ENCODE measurements around the gene TMSB4Y. TPM values are rescaled to one million over a fixed set of nuclear protein-coding genes. Genes with fewer than 3 reads are reported as not detected.

TMSB4Y gene
- total and polyA plus RNA-seq, 2 of the 13 experiments (the other 11 are each of a cell fraction or from before 2014, with no cell fraction given): 0.15 to 0.49 TPM

DNA sequence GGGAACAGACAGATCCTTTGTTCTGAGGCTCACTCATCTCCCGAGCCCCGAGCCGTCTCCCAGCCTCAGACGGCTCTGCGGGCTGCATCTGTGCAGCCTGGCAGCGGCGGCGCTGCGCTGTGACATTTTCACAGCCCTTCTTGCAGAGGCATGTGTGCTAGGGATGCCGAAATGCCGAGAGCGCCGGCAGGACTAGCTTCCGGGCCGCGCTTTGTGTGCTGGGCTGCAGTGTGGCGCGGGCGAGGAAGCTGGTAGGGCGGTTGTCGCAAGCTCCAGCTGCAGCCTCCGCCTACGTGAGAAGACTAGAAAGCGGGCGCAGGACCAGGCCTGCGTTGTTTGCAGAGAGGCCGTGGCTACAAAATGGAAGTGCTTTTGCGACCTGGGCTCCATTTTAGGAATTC is at the start of gene TMSB4Y (continued):
- TF ChIP-seq IKZF4 (CRISPR knock-in tag; IDR thresholded peaks at IDR 0.05; ENCODE audit: borderline replicate concordance, low read depth, not compliant biosample characterization) (no peak), ZFP90 (CRISPR knock-in tag; IDR thresholded peaks at IDR 0.05; ENCODE audit: borderline replicate concordance) (no peak), ZFP41 (CRISPR knock-in tag; IDR thresholded peaks at IDR 0.05; ENCODE audit: borderline replicate concordance) (no peak), ZNF616 (CRISPR knock-in tag; IDR thresholded peaks at IDR 0.05; ENCODE audit: low read depth) (no peak), ZNF180 (CRISPR knock-in tag; IDR thresholded peaks at IDR 0.05; ENCODE audit: borderline replicate concordance, low read depth) (no peak), NFE2 (CRISPR knock-in tag; IDR thresholded peaks at IDR 0.05) (no peak), ATRX (CRISPR knock-in tag; IDR thresholded peaks at IDR 0.05; ENCODE audit: borderline replicate concordance) (no peak), GABPB1 (CRISPR knock-in tag; IDR thresholded peaks at IDR 0.05) (peak; percentile 86), ZNF44 (CRISPR knock-in tag; IDR thresholded peaks at IDR 0.05) (no peak), ZMYM4 (CRISPR knock-in tag; IDR thresholded peaks at IDR 0.05) (peak; percentile 27; the same call in 1 of the 2 replicates), ZNF878 (CRISPR knock-in tag; IDR thresholded peaks at IDR 0.05) (no peak), HOXD1 (CRISPR knock-in tag; IDR thresholded peaks at IDR 0.05) (no peak), KMT2A (CRISPR knock-in tag; IDR thresholded peaks at IDR 0.05) (no peak)
- TF ChIP-seq, protein P1, sequence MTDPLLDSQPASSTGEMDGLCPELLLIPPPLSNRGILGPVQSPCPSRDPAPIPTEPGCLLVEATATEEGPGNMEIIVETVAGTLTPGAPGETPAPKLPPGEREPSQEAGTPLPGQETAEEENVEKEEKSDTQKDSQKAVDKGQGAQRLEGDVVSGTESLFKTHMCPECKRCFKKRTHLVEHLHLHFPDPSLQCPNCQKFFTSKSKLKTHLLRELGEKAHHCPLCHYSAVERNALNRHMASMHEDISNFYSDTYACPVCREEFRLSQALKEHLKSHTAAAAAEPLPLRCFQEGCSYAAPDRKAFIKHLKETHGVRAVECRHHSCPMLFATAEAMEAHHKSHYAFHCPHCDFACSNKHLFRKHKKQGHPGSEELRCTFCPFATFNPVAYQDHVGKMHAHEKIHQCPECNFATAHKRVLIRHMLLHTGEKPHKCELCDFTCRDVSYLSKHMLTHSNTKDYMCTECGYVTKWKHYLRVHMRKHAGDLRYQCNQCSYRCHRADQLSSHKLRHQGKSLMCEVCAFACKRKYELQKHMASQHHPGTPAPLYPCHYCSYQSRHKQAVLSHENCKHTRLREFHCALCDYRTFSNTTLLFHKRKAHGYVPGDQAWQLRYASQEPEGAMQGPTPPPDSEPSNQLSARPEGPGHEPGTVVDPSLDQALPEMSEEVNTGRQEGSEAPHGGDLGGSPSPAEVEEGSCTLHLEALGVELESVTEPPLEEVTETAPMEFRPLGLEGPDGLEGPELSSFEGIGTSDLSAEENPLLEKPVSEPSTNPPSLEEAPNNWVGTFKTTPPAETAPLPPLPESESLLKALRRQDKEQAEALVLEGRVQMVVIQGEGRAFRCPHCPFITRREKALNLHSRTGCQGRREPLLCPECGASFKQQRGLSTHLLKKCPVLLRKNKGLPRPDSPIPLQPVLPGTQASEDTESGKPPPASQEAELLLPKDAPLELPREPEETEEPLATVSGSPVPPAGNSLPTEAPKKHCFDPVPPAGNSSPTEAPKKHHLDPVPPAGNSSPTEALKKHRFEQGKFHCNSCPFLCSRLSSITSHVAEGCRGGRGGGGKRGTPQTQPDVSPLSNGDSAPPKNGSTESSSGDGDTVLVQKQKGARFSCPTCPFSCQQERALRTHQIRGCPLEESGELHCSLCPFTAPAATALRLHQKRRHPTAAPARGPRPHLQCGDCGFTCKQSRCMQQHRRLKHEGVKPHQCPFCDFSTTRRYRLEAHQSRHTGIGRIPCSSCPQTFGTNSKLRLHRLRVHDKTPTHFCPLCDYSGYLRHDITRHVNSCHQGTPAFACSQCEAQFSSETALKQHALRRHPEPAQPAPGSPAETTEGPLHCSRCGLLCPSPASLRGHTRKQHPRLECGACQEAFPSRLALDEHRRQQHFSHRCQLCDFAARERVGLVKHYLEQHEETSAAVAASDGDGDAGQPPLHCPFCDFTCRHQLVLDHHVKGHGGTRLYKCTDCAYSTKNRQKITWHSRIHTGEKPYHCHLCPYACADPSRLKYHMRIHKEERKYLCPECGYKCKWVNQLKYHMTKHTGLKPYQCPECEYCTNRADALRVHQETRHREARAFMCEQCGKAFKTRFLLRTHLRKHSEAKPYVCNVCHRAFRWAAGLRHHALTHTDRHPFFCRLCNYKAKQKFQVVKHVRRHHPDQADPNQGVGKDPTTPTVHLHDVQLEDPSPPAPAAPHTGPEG (CRISPR knock-in tag; IDR thresholded peaks at IDR 0.05): no peak
- TF ChIP-seq, protein P2, sequence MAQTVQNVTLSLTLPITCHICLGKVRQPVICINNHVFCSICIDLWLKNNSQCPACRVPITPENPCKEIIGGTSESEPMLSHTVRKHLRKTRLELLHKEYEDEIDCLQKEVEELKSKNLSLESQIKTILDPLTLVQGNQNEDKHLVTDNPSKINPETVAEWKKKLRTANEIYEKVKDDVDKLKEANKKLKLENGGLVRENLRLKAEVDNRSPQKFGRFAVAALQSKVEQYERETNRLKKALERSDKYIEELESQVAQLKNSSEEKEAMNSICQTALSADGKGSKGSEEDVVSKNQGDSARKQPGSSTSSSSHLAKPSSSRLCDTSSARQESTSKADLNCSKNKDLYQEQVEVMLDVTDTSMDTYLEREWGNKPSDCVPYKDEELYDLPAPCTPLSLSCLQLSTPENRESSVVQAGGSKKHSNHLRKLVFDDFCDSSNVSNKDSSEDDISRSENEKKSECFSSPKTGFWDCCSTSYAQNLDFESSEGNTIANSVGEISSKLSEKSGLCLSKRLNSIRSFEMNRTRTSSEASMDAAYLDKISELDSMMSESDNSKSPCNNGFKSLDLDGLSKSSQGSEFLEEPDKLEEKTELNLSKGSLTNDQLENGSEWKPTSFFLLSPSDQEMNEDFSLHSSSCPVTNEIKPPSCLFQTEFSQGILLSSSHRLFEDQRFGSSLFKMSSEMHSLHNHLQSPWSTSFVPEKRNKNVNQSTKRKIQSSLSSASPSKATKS (CRISPR knock-in tag; IDR thresholded peaks at IDR 0.05): no peak
- TF ChIP-seq, protein P3, sequence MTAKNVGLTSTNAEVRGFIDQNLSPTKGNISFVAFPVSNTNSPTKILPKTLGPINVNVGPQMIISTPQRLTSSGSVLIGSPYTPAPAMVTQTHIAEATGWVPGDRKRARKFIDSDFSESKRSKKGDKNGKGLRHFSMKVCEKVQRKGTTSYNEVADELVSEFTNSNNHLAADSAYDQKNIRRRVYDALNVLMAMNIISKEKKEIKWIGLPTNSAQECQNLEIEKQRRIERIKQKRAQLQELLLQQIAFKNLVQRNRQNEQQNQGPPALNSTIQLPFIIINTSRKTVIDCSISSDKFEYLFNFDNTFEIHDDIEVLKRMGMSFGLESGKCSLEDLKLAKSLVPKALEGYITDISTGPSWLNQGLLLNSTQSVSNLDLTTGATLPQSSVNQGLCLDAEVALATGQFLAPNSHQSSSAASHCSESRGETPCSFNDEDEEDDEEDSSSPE (CRISPR knock-in tag; IDR thresholded peaks at IDR 0.05): peak; percentile 68
- TF ChIP-seq, protein P4, sequence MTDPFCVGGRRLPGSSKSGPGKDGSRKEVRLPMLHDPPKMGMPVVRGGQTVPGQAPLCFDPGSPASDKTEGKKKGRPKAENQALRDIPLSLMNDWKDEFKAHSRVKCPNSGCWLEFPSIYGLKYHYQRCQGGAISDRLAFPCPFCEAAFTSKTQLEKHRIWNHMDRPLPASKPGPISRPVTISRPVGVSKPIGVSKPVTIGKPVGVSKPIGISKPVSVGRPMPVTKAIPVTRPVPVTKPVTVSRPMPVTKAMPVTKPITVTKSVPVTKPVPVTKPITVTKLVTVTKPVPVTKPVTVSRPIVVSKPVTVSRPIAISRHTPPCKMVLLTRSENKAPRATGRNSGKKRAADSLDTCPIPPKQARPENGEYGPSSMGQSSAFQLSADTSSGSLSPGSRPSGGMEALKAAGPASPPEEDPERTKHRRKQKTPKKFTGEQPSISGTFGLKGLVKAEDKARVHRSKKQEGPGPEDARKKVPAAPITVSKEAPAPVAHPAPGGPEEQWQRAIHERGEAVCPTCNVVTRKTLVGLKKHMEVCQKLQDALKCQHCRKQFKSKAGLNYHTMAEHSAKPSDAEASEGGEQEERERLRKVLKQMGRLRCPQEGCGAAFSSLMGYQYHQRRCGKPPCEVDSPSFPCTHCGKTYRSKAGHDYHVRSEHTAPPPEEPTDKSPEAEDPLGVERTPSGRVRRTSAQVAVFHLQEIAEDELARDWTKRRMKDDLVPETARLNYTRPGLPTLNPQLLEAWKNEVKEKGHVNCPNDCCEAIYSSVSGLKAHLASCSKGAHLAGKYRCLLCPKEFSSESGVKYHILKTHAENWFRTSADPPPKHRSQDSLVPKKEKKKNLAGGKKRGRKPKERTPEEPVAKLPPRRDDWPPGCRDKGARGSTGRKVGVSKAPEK (CRISPR knock-in tag; IDR thresholded peaks at IDR 0.05; ENCODE audit: borderline replicate concordance): no peak
